Adipocyte (in vitro differentiated cells): ENCODE data around the gene DOCK2.
"Not testable (repeated sequence)": the region's sequence is repeated elsewhere in the genome, so short reads cannot be mapped to it uniquely, and the experiment has no call there.

Source experiments
- DNase-seq: peaks from one replicate; pipeline ENCODE4 v3.0.0-alpha.2; 2015; ENCODE audit warnings: low read depth
- H3K27me3 ChIP-seq: replicated peaks from 2 replicates; pipeline ENCODE4 v1.7.0; 2013; ENCODE audit warnings: mild to moderate bottlenecking, low read length, moderate library complexity; ENCODE audit not compliant: control insufficient read depth, insufficient read depth
- H3K36me3 ChIP-seq: 2 replicates; pipeline ENCODE4 v1.7.0; 2013; ENCODE audit warnings: low read length, mild to moderate bottlenecking, moderate library complexity; ENCODE audit not compliant: control insufficient read depth, insufficient read depth, severe bottlenecking
- H3K4me1 ChIP-seq: 2 replicates; pipeline ENCODE4 v1.7.0; 2013; ENCODE audit warnings: mild to moderate bottlenecking, low read length, moderate library complexity; ENCODE audit not compliant: control insufficient read depth, insufficient read depth
- H3K4me3 ChIP-seq: 2 replicates; pipeline ENCODE4 v1.7.0; 2013; ENCODE audit warnings: mild to moderate bottlenecking, low read length, moderate library complexity
- H3K9ac ChIP-seq: 2 replicates; pipeline ENCODE4 v1.7.0; 2013; ENCODE audit warnings: mild to moderate bottlenecking, low read length, moderate library complexity
- H3K9me3 ChIP-seq: 2 replicates; pipeline ENCODE4 v1.7.0; 2013; ENCODE audit warnings: mild to moderate bottlenecking, low read length, moderate library complexity; ENCODE audit not compliant: control insufficient read depth

The DOCK2 gene

DNA sequence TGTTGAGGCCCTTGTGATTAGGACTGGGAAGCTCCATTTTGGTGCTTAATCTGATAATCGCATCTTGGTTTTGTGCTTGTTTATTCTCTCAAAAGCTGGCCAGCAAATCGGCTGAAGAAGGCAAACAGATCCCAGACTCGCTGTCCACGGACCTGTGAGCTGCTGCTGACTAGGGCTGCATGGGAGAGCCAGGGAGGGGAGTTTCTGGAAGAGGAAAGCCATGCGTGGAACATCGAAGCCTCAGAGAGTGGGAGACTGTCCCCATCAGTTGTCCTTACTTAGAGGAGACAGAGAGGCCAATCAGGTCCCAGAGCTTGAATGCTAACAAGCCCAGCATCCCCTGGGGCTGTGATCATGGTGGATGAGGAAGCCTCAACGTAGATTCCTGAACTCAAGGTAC, 445.6 kb downstream of the DOCK2 start:
- Histone ChIP-seq H3K9ac (no peak overlapping the region), H3K27me3 (peaks cover 36% of the 10 kb centered on the region), H3K36me3 (no peaks in the 10 kb centered on the region), H3K4me3 (no peak overlapping the region), H3K4me1 (no peaks in the 10 kb centered on the region), H3K9me3 (no peaks in the 10 kb centered on the region)
- DNase-seq: no peak

DNA sequence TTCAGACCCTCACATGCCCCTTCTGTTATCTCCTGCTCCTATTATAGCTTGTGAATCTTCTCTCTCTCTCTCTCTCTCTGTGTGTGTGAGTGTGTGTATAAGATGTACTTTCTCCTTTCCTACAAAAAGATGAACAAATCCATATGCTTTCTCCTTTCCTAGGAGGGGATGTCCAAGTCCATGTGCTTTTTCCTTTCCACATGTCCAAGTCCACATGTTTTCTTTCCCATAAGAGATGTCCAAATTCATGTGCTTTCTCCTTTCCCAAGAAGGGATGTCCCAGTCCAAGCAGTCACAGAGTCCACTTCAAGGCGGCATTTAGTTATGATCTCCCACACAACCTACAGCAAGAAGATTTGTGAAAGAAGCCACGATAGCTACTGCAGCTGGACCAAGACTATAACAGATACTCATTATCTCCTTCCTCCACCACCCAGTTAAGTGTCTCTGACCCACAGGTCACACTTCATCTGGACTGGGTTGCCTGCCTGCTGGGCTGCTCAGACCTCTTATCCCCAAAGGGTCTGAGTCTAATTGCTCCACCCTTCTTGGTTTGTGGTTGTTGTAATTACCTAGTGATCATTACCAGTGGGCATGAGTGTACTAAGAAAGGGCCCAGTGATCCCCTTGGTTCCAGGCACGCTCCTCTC, 450.2 kb downstream of the DOCK2 start:
- peaks cover 11% of the 10 kb centered on the region for H3K9me3 ChIP-seq
- no peak for DNase-seq

DNA sequence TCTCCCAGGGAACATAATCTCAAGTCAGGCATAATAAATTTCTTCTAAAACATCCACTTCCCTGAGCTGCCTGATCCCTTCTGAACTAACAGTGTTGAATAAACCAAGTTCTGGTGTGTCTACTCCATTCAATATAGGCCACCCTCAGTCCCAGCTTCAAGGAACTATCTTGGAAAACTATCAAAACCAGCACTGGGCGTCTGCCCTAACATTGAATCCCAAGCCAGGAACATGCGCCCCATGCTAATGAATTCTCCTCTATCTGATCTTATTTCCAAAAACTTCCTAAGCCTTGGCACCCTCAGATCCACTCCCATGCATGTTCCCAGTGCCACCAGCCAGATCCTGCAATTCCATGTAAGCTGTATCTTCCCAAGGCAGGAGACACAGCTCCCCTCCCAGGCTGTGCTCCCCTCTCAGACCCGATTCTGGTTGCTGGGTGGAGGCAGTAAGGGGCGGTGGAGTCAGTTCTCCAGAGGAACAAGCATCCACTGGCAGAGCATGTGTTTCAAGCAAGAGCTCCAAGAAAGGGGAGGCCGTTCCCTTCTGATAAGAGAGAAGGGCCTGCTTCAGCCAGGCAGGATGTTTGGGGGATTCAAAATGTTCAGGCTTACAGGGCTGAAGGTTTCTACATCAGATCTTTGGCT, 455.5 kb downstream of the DOCK2 start:
- no peak for DNase-seq
- Histone ChIP-seq H3K9ac (no peak overlapping the region), H3K27me3 (peaks cover 27% of the 10 kb centered on the region), H3K36me3 (no peaks in the 10 kb centered on the region), H3K9me3 (peaks cover 11% of the 10 kb centered on the region), H3K4me3 (no peak overlapping the region), H3K4me1 (peaks cover 11% of the 10 kb centered on the region)

More for the DNA sequence above, 450.2 kb downstream of the DOCK2 start:
- no peaks in the 10 kb centered on the region for H3K36me3 ChIP-seq
- peaks cover 46% of the 10 kb centered on the region for H3K27me3 ChIP-seq
- H3K4me1 ChIP-seq: no peaks in the 10 kb centered on the region
- no peak overlapping the region for H3K4me3 ChIP-seq
- H3K9ac ChIP-seq: no peak overlapping the region

DNA sequence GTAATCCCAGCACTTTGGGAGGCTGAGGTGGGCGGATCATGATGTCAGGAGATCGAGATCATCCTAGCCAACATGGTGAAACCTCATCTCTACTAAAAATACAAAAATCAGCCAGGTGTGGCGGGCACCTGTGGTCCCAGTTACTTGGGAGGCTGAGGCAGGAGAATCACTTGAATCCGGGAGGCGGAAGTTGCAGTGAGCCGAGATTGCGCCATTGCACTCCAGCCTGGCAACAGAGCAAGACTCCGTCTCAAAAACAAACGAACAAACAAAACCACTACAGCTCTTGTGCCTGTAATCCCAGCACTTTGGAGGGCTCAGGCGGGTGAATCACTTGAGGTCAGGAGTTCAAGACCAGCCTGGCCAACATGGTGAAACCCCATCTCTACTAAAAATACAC, 457.3 kb downstream of the DOCK2 start:
- not testable (repeated sequence) for H3K4me3 ChIP-seq, H3K9ac ChIP-seq, DNase-seq, H3K36me3 ChIP-seq
- H3K27me3 ChIP-seq: peaks cover 27% of the 10 kb centered on the region
- H3K4me1 ChIP-seq: peaks cover 11% of the 10 kb centered on the region
- H3K9me3 ChIP-seq: peaks cover 12% of the 10 kb centered on the region

DNA sequence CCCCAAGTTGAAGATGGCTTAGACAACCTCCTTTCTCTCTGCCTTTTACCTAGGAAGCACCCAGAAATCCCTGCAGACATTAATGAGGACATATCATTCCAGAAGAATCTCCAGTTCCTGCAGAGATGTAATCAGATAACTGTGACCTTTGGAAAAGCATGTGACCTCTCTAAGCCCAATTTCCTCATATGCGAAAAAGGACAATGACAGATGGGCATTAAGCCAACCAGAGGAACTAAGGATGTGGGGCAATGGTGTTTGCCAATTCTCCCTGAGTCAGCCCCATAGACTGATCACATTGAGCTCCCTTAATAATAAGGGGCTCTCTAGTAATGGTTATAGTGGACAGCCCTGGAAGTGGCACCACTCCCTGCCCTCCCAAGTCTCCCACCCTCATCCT, 458.6 kb downstream of the DOCK2 start:
- no peaks in the 10 kb centered on the region for H3K36me3 ChIP-seq
- peaks cover 20% of the 10 kb centered on the region for H3K27me3 ChIP-seq
- no peak overlapping the region for H3K4me3 ChIP-seq
- peaks cover 10% of the 10 kb centered on the region for H3K9me3 ChIP-seq
- H3K9ac ChIP-seq: no peak overlapping the region
- peaks cover 15% of the 10 kb centered on the region for H3K4me1 ChIP-seq
- DNase-seq: no peak

DNA sequence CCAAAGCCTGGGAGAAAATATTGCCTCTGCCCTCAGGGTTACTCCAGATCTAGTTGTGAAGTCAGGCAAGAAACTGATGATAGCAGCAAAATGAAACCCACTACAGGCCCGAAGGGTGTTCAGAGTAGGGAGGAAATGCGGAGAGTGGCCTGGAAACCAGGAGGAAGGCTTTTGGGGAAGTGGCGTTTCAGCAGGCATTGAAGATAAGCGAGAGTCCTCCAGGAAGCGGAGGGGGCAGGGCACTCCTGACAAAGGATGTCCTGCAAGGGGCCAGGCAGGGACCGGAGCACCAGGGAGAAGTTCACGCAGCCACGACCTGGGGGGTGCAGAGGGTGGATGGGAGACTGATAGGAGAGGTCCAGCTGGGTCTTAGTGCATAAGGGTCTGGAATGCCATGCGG, 460.9 kb downstream of the DOCK2 start:
- peaks cover 15% of the 10 kb centered on the region for H3K4me1 ChIP-seq
- no peak for DNase-seq
- H3K9me3 ChIP-seq: peaks cover 6% of the 10 kb centered on the region
- H3K4me3 ChIP-seq: no peak overlapping the region
- peaks cover 10% of the 10 kb centered on the region for H3K27me3 ChIP-seq
- H3K36me3 ChIP-seq: no peaks in the 10 kb centered on the region
- H3K9ac ChIP-seq: no peak overlapping the region

DNA sequence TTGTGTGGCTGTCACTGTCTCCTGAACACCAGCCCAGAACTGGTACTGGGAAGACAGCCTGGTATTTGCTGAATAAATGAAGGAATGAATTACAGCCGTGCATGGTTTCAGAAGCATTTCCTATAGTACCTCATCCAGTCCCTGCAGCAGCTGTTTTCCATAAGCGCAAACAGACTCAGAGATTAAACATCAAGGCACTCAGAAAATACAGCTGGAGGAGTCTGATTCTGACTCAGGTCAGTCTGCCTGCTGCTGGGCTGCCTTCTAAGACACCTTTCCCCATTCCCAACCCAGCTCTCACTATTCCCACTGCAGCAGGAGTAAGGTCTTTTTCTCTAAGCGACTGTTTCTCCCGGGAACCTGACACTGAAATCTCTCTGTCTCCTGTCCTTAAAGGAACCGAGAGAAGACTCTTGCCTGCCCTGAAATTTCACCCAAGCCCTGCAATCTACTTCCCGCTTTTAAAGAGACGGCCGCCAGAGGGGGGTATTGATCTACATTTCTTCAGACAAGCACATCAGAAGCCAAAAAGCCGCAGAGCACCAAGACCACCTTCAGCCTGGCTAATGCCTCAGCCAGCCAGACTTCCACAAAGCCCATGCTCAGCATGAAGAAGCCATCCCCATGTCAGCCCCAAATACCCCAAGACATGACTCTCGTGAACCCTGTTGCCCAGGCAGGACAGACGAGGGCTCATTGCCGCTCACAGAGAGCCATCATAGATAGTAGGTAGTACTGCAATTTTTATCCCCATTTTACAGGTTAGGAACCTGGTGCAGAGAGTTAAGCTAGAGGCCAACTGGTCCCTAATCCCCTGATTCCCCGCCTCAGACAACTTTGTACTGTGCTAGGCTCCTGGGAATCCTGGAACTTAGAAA, 463.2 kb downstream of the DOCK2 start:
- peaks cover 10% of the 10 kb centered on the region for H3K27me3 ChIP-seq
- H3K4me3 ChIP-seq: no peak overlapping the region
- no peak overlapping the region for H3K9ac ChIP-seq
- peaks cover 6% of the 10 kb centered on the region for H3K9me3 ChIP-seq
- DNase-seq: peak; percentile 92
- H3K4me1 ChIP-seq: peaks cover 14% of the 10 kb centered on the region
- H3K36me3 ChIP-seq: no peaks in the 10 kb centered on the region

DNA sequence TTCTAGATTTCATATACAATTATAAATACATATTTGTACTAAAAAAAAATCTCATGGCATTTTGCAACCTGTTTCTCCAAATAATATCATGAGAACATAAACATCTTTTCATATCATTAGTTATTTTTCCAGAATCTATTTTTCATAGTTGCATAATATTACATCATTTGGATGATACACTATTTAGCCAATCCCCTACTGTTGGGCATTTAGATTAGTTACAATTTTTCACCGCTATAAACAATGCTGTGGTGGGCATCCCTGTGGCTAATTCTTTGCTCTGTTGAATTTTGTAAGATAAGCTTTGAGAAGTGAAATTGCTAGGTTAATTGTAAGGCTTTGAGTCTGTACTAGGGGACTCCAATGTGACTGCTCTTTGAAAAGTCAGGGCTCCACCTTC, 466.4 kb downstream of the DOCK2 start:
- H3K9ac ChIP-seq: no peak overlapping the region
- H3K27me3 ChIP-seq: peaks cover 13% of the 10 kb centered on the region
- no peaks in the 10 kb centered on the region for H3K36me3 ChIP-seq
- DNase-seq: no peak
- peaks cover 6% of the 10 kb centered on the region for H3K9me3 ChIP-seq
- H3K4me1 ChIP-seq: peaks cover 4% of the 10 kb centered on the region
- H3K4me3 ChIP-seq: no peak overlapping the region

DNA sequence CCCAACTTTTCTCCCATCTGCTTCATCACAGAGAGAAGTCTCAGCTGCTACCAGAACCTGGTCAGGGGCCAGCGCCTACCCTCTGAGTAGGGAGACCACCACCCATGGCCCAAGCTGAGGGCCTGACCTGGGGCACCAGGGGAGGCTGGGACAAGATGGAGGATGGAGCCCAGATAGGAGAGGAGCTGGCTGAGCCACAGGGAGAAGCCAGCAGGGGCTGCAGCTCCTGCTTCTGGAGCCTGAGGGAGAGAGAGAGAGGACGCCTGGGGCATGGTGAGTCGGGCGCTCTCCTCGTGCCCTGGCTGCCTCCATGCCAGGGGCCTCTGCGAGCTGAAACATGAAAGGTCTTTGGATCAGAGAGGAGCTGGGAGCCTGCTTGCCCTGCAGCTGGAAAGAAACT, 467.2 kb downstream of the DOCK2 start:
- Histone ChIP-seq H3K9ac (no peak overlapping the region), H3K4me3 (no peak overlapping the region), H3K9me3 (peaks cover under 1% of the 10 kb centered on the region), H3K36me3 (no peaks in the 10 kb centered on the region), H3K4me1 (peaks cover 4% of the 10 kb centered on the region), H3K27me3 (peaks cover 20% of the 10 kb centered on the region)
- no peak for DNase-seq

DNA sequence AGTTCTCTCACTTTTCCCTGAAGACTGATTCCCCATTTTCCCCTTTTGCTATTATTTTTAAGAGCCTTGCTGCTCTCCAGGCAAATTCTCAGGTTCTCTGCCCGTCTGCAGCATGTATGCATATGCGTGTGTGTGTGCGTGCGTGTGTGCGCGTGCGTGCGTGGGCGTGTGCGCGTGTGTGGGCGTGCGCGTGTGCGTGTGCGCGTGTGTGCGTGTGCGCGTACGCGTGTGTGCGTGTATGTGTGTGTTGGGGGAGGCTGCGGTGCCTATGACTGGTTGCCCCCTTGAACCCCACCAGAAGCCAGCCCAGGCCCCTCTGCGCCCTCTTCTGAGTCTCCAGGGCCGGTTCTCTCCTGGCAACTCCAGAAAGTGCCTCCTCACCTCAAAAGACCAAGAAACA, 467.6 kb downstream of the DOCK2 start:
- Histone ChIP-seq H3K9ac (no peak overlapping the region), H3K27me3 (peaks cover 24% of the 10 kb centered on the region), H3K4me1 (peaks cover 4% of the 10 kb centered on the region), H3K36me3 (no peaks in the 10 kb centered on the region), H3K9me3 (no peaks in the 10 kb centered on the region), H3K4me3 (no peak overlapping the region)
- DNase-seq: no peak
